ENCODE data around the gene CHST2.

DNA sequence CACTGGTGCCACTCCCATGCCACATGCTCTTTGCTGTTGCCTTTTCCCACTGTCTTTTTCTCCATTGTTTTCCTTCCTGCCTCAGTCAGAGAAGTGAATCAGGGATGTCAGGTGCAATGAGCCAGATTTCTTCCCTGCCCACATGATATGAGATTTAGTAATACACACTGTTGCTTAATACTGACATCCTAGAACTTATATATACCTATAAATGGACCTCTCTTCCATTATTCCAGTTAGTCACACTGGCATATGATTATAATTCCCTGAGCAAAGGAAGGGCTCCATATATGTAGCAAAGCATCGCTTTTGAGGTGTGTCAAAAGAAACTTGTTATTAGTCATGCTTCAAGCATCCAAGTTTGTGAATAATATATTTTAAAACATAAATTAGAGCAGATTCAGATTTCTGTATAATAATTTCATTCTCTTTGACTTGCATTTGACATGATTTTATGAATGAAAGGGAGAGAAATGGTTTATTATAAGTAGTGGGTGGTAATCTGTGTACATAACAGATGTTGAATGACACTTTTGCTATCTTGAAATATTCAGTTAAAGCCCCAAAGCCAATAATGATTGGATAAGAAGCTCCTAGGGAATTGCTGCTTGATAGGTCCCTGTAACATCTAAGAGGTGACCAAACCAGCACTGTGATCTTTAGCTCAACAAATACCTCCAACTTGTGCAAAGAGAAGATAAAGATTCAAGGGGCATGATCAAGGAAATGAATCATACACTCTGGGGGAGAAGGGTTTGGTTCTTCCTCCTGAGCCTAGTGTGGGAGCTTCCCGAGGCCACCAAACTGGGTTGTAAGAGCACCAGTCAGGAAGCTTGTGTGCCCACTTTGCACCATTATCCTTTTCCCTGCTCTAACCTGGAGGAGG is 48.6 kb downstream of the CHST2 start:
- TF ChIP-seq, protein P1, sequence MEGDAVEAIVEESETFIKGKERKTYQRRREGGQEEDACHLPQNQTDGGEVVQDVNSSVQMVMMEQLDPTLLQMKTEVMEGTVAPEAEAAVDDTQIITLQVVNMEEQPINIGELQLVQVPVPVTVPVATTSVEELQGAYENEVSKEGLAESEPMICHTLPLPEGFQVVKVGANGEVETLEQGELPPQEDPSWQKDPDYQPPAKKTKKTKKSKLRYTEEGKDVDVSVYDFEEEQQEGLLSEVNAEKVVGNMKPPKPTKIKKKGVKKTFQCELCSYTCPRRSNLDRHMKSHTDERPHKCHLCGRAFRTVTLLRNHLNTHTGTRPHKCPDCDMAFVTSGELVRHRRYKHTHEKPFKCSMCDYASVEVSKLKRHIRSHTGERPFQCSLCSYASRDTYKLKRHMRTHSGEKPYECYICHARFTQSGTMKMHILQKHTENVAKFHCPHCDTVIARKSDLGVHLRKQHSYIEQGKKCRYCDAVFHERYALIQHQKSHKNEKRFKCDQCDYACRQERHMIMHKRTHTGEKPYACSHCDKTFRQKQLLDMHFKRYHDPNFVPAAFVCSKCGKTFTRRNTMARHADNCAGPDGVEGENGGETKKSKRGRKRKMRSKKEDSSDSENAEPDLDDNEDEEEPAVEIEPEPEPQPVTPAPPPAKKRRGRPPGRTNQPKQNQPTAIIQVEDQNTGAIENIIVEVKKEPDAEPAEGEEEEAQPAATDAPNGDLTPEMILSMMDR (conservative IDR thresholded peaks at IDR 0.05 in 1 of 2, IDR thresholded peaks at IDR 0.05 in 1 of 2; ENCODE audit: extremely low read depth in 1 of 2, insufficient read depth in 1 of 2, low read depth in 1 of 2, low read length in 2 of 2): no peak
- no peak for TF ChIP-seq EZH2 (IDR thresholded peaks at IDR 0.05; ENCODE audit: borderline replicate concordance, low read length)

All from mammary epithelial cell (primary cell).